Activated CD4-positive, alpha-beta T cell treated with anti-CD3 and anti-CD28 coated beads, Interleukin-2, amount 50 U/mL, for 48 hours (primary cell): ENCODE data around the gene SOAT1.
"Not testable (repeated sequence)": the region's sequence is repeated elsewhere in the genome, so short reads cannot be mapped to it uniquely, and the experiment has no call there.

Experiments used
- DNase-seq, 2 experiments: peaks; one replicate each; pipeline ENCODE4 v3.0.0-alpha.2; 2020

Gene SOAT1

GRCh38 chr1:179310291-179310690 is 16.7 kb downstream of the SOAT1 start:
- no peak for DNase-seq

- no peak for DNase-seq
Measured at GRCh38 chr1:179310721-179311120, 17.1 kb downstream of the SOAT1 start.

- no peak for DNase-seq
Measured at GRCh38 chr1:179311149-179311700, 17.6 kb downstream of the SOAT1 start.

DNA sequence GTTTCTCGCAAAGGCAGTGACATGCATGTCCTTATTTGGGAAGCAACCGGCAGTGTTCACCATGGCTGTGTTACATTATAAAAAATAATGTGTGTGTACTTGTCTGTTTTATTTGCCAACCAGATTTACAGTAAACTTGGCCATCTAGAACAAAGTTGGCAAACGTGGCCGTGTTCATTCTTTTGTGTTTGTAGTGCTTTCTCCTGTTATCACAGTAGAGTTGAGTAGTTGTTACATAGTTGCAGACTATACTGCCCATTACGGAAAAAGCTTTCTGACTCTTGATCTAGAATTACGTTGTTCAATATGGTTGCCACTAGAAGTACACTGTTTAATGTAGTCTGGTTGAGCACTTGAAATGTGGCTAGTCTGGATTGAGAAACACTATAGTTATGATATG is 19.4 kb downstream of the SOAT1 start:
- DNase-seq: no peak

DNA sequence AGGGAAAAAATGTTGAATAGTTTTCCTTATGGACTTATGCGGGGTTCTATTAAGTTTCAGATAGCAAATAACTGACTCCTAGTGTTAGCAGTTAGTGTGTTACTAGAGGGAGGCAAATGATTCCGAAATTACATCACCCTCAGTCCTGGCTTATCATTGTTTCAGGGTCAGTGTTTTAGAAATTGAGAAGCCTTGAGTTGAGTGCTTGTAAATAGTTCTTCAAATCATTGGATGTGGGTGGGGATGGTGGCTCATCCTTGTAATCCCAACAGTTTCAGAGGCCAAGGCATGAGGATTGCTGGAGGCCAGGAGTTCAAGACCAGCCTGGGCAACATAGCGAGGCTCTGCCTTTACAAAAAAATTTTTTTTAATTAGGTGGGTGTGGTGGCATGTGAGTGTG is 21.3 kb downstream of the SOAT1 start:
- no peak for DNase-seq

GRCh38 chr1:179318491-179318890 is 24.9 kb downstream of the SOAT1 start:
- no peak for DNase-seq

GRCh38 chr1:179321533-179322216 is 28.1 kb downstream of the SOAT1 start:
- DNase-seq: no peak

GRCh38 chr1:179322557-179322956 is 29.0 kb downstream of the SOAT1 start:
- DNase-seq: no peak

- DNase-seq: no peak
Measured at GRCh38 chr1:179323436-179323835, 29.8 kb downstream of the SOAT1 start.

GRCh38 chr1:179325836-179326235 is 32.2 kb downstream of the SOAT1 start:
- DNase-seq: no peak

DNA sequence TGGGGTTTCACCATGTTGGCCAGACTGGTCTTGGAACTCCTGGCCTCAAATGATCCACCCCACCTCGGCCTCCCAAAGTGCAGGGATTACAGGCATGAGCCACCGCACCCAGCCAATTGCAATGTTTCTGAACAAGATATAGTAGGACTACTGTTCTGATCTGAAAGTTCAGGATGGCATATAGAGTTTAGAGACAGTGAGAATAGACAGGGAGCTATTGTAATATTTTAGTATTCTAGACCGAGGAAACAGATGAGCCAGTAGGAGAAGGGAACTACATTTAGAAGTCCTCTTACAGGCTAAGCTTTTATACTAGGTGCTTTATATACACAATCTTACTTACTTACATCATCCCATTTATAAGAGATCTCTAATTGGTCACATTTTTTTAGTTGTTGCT is 33.1 kb downstream of the SOAT1 start:
- DNase-seq: no peak

DNA sequence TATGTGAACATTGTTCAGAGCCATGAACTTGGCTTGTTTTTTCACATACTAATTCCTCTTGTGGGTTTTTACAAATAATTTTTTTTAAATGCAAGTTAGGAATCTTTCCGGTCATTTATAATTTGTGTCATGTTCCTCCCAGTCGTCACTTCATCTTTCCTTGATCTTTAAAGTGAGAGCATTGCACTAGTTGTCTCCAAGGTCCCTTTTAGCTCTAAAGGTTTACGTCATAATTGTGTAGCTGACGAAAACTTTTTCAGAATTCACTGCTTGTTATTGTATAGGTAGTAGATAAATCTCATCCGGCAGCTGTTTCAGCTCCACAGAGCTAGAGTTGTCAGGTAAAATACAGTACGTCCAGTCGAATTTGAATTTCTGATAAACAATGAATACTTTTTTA is 33.6 kb downstream of the SOAT1 start:
- DNase-seq: no peak

GRCh38 chr1:179327679-179328078 is 34.1 kb downstream of the SOAT1 start:
- no peak for DNase-seq

GRCh38 chr1:179329862-179330261 is 36.3 kb downstream of the SOAT1 start:
- no peak for DNase-seq

DNA sequence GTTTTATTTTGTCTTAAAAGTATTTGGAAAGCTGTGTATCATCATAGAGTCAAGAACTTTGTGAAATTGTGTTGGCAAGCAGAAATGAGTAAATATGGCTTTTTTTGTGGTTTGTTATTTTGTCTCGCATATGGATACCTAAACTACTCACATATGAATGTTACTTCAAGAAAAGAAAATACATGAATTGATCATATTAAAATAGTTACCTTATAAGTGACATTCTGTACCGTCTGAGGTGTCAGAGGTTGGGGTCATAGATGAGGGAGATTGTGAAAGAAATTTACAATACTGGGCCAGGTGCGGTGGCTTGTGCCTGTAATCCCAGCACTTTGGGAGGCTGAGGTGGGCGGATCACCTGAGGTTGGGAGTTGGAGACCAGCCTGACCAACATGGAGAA is 40.8 kb downstream of the SOAT1 start:
- no peak for DNase-seq

DNA sequence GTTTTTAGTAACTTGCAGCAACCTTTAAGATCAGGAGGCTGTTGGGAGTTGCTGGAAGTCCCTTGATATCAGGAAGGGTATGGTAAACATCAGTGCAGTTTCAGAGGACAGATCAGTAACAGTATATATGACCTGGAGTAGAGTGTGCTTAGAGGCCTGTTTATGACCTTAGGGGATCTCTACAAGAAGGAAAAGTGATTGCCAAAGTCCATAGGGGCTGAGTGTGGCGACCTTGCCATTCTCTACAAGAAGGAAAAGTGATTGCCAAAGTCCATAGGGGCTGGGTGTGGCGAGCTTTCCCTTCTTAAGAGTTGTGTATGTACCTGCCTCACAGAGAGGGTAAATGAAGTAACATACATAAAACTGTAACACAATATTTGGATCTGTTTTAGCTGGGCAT is 43.7 kb downstream of the SOAT1 start:
- DNase-seq: no peak

DNA sequence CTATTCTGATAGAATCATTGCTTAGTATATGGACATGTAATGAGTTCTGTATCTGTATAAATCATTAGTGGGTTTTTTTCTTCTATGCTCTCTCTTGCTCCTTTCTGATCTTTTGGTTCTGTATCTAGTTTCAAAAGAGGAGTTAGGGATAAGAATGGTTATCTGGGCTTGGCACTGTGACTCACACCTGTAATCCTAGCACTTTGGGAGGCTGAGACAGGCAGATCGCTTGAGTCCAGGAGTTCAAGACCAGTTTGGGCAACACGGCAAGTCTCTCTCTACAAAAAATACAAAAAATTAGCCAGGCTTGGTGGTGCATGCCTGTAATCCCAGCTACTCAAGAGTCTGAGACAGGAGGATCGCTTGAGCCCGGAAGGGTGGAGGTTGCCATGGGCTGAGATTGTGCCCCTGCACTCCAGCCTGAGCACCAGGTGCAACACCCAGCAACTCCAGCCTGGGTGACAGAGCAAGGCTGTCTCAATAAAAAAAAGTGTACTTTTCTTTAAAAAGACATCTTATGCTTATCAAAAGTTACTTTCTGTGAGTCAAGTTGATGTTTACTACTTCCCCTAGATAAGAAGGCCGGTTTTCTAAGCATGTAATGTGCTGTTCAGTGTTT is 44.5 kb downstream of the SOAT1 start:
- DNase-seq: no peak

DNA sequence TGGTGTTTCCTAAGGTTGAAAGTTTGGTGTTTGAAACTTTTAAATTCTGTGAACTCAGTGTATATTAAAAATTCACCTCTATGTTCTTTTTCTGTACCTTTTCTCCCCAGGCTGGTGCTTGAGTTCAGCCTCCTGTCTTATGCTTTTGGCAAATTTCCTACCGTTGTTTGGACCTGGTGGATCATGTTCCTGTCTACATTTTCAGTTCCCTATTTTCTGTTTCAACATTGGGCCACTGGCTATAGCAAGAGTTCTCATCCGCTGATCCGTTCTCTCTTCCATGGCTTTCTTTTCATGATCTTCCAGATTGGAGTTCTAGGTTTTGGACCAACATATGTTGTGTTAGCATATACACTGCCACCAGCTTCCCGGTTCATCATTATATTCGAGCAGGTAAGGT is 47.3 kb downstream of the SOAT1 start:
- no peak for DNase-seq

- DNase-seq: no peak
Measured at GRCh38 chr1:179341943-179342547, 48.4 kb downstream of the SOAT1 start.

DNA sequence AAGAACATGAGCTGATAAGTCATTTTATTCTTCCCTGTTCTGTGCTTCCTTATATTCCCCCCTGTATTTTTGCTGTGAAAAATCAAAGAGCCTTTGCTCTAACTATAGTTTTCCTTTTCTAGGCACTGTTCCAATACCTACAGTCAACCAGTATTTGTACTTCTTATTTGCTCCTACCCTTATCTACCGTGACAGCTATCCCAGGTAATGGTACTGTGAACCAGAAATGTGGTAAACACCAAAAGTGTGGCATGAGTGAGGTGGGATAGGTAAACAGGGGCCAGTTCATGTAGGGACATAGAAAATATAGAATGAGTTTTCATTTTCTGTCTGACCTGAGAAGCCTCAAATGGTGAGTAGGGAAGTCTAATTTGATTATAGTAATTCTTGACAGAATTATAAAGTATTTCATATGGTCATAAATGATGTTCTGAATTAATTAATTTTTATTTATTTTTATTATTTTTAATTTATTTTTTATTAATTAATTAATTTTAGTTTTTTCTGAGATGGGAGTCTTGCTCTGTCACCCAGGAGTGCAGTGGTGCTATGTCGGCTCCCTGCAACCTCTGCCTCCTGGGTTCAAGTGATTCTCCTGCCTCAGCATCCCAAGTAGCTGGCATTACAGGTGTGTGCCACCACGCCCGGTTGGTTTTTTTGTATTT is 49.3 kb downstream of the SOAT1 start:
- no peak for DNase-seq

- DNase-seq: no peak
Measured at GRCh38 chr1:179351281-179351680, 57.7 kb downstream of the SOAT1 start.

DNA sequence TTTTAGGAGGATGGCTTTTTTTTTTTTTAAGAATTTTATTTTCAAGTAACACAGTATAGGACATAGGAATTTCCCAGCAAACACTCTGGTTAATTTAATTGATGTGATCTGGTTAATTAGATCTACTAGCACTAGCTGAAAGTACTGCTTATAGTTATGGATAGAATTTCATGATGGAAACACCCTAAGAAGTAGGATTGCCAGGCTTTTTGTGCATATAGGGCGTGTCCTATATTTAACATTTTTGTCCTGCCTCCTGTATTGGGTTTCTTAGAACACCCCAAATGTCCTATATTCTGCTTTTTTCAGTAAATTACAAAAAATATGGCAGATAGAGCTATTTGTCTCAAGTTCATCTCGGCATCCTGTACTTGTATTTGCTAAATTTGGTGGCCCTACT is 58.6 kb downstream of the SOAT1 start:
- no peak for DNase-seq

DNA sequence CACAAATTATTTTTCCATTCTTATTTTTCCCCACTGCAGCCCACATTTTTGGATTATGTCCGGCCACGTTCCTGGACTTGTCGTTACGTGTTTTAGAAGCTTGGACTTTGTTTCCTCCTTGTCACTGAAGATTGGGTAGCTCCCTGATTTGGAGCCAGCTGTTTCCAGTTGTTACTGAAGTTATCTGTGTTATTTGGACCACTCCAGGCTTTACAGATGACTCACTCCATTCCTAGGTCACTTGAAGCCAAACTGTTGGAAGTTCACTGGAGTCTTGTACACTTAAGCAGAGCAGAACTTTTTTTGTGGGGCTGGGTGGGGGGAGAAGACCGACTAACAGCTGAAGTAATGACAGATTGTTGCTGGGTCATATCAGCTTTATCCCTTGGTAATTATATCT is 59.9 kb downstream of the SOAT1 start:
- DNase-seq: no peak

DNA sequence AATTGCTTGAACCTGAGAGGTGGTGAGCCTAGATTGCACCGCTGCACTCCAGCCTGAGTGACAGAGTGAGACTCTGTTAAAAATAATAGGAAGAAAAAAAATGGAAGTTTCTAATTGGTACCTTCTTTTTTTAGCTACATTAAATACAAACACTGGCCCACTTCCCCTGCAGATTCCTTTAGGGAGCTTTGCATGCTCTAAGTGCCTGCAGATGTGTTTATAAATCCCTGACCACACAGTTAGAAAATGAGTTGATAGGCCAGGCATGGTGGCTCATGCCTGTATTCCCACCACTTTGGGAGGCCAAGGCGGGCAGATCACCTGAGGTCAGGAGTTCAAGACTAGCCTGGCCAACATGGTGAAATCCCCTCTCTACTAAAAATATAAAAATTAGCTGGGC is 68.0 kb downstream of the SOAT1 start:
- not testable (repeated sequence) for DNase-seq
